ENCODE measurements around the gene DIP2C. TPM values are rescaled to one million over a fixed set of nuclear protein-coding genes. Genes with fewer than 3 reads are reported as not detected.
"Not testable (repeated sequence)": the region's sequence is repeated elsewhere in the genome, so short reads cannot be mapped to it uniquely, and the experiment has no call there.

The DIP2C gene
- total RNA-seq, 1 experiment from 2014 or later, result 5.3 TPM

- not testable (repeated sequence) for DNase-seq (ENCODE audit: extremely low read depth, low read depth)
These were observed 388.9 kb downstream of the DIP2C start for GRCh38 chr10:300580-300979.

DNA sequence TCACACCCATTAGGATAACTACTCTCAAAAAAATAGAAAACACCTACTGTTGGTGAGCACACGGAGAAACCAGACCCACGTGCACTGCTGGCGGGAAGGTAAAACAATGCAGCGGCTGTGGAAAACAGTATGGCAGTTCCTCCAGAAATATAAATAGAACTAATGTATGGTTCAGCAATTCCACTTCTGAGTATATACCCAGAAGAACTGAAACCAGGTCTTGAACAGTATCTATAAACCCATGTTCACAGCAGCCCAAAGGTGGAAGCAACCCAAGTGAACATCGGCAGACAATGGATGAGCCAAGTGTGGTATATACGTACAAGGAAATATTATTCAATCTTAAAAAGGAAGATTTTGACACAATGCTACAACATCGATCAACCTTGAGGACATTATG is 389.5 kb downstream of the DIP2C start:
- DNase-seq (ENCODE audit: extremely low read depth, low read depth), result no peak

- DNase-seq (ENCODE audit: extremely low read depth, low read depth), result no peak
These were observed 390.0 kb downstream of the DIP2C start for GRCh38 chr10:299512-299911.

GRCh38 chr10:298033-298432 is 391.4 kb downstream of the DIP2C start:
- DNase-seq (ENCODE audit: extremely low read depth, low read depth), result no peak

DNA sequence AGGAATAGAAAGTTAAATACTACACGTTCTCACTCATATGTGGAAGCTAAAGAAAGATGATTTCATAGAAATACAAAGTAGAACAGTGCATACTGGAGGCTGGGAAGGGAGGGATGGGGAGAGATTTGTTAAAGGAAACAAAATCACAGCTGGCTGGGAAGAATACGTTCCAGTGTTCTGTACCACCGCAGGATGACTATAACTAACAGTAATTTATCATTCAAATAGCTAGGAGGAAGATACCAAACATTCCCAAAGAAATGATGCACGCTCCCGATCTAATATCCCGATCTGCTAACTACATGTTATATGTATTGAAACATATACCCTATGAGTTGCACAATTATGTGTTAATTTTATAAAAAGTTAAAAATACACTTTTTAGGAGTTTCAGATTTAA is 391.9 kb downstream of the DIP2C start:
- DNase-seq (ENCODE audit: extremely low read depth, low read depth), result no peak

DNA sequence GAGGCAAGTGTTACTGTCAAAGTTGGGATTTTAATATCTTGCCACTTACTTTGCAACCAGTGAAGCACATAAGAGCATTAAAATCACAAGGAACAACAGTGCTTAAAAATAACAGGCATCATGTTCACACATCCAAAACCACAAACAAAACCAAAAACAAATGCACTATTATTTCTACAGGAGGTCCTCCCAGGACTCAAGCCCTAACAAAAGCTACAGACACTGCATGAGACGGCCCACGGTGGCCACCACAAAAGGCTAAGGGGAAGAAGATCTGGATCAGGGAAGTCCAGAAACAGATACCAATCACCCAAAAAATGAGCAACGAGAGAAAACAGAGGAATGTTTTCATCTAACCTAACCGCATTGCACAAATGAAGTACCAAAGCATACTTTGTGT is 395.8 kb downstream of the DIP2C start:
- DNase-seq (ENCODE audit: extremely low read depth, low read depth), result no peak

GRCh38 chr10:290026-290725 is 399.3 kb downstream of the DIP2C start:
- DNase-seq (ENCODE audit: extremely low read depth, low read depth), result no peak

DNA sequence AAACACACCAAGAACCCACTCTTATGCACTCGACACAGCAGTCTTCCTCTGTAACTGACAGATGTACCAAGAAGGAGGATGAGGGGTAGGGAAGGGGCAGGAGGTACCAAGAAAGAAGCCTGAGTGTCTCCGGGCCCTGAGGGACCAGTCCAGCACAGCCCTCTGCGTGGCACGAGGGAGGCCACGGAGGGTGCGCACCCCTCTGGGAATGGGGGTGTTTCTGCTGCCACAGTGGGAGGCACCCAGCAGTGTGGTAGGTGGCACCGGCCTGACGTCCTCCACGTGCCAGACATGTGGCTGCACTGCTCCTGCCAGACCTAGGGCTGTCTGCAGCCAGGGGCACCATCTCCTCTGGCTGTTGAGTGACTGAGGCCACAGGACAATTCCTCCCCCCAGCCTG is 399.9 kb downstream of the DIP2C start:
- no peak for DNase-seq (ENCODE audit: extremely low read depth, low read depth)

- no peak for DNase-seq (ENCODE audit: extremely low read depth, low read depth)
These were observed 400.9 kb downstream of the DIP2C start for GRCh38 chr10:288316-289200.

DNA sequence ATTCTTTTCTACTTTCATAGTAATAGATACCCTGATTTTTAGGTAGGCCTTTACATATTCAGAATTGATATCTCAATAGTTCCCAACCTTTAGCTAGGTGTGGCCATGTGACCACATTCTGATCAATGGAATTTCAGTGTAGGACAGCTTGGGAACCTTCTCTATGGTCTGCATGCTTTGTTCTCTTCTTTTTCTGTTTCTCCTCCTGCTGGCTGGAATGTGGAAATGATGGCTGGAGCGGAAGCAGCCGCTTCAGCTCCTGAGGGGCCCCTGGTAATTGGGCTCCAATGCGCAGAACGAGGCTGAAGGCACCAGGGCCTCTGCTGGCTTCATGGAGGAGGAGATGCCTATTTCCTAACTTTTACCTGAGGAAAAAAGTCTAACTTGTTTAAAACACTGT is 401.7 kb downstream of the DIP2C start:
- DNase-seq (ENCODE audit: extremely low read depth, low read depth), result no peak

DNA sequence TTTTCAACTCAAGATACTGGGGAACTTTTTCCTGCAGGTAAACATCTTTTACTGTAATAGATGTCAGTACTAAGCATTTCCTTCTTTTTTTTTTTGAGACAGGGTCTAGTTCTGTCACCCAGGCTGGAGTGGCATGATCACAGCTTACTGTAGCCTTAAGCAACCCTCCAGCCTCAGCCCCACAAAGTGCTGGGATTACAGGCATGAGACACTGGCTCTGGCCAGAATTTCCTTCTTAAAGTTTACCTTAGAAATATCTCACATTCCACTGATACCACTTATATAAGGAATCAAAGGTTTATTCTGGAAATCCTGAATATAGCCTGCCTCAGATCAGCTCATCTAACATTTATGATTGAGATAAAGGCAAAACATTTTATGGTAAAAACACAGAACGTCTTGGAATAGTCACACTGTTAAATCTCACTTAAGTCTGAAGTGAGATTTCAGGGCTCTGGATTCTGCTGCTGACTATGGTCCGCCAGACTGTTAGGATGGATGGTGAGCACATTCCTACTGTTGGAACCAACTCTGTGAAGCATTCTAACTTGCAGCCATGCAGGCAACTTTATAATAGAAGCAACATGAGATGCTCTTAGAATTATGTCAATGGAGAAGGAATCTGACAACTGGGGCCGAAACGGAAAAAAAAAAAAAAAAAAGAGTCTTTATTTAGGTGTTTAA is 402.3 kb downstream of the DIP2C start:
- DNase-seq (ENCODE audit: extremely low read depth, low read depth), result no peak

GRCh38 chr10:285216-285615 is 404.3 kb downstream of the DIP2C start:
- DNase-seq (ENCODE audit: extremely low read depth, low read depth), result no peak

DNA sequence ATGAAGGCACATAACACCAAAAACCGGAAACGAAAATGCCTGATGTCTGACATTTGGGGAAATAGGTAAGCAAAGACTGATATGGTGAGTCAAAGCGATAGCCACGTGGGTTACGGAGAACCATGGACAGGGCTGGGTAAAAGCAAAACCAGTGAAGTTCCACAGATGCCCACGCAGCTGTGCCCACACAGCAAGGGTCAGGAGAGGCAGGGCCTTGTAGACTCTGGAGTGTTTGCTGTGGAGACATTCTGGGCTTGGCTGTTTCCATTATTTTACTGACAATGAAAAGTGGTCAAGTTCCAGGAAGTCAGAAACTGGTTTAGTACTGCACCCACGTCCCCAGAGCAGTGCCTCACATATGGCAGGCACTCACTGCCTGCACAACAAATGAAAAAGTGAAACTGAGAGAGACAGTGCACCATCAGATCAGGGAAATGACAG is 405.5 kb downstream of the DIP2C start:
- DNase-seq (ENCODE audit: extremely low read depth, low read depth), result no peak

DNA sequence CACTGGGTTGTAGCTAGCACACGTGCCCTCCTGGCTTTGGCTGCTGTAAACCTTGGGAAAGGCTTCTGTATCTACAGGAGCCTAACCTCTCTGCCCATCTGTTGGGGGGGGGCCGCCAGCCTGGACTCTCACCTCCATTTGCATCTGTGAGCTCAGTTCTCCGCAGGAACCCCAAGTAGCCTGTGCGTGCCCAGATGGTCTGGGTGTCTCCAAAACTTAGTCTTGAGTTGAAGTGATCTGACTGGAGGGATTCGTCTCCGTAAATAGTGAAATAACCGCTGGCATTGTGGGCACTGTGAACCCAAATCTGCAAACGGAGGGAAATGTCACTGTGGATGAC is 406.4 kb downstream of the DIP2C start:
- DNase-seq (ENCODE audit: extremely low read depth, low read depth), result no peak

DNA sequence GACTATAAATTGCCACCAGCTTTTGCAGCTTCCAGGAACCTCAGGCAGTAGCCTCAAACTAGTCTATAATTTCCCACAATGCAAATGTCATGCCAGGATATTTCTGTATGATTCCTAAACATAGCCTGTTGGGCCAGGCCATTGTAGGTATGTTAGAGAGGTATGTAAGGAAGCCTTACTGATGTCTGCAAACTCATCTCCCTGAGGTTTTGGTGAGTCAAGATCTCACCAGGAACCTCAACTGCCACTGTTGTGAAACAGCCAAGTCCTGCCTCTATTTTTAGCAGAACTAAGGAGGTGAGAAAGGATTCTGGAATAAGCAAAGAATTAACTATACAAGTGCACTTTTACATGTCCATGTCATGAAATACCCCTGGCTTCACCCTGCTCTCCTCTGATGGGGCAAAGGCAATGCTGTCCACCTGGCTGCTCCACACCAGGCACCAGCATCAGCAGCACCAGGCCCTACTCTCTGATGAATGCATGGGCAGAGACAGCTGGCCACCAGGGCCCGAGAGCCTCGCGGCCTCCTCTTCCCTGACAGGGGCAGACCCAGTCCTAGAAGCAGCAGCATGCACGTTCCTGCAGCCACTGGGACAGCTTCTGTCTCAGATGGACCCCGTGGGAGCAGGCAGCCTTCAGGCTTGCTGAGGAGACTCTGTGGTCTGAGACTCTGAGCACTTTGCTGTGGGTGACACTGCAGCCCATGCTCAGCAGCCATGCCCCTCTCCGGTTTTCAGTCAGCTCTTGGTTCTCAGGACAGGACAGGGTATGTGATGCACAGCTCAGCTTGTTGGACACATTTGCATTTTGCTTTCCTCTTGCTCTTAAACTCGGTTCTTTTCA is 407.0 kb downstream of the DIP2C start:
- DNase-seq (ENCODE audit: extremely low read depth, low read depth), result no peak

- no peak for DNase-seq (ENCODE audit: extremely low read depth, low read depth)
These were observed 409.8 kb downstream of the DIP2C start for GRCh38 chr10:279655-280054.

DNA sequence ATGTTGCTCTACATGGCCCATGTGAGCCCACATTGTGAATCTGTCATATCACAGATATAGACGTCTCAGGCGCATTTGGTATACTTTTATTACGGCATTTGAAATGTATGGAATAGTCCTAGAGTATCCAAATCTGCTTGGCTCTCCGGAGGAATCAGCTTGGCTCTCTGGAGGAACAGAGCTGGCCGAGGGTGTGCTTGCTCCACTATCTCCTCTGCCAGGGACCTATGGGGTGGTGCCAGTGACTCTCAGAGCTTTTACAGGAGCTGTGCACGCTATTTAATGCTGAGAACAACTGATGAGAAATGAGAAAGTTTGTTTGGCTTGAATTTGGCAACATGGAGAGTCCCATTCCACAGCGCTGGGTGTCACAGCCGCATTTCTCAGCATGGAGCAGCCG is 410.2 kb downstream of the DIP2C start:
- no peak for DNase-seq (ENCODE audit: extremely low read depth, low read depth)

GRCh38 chr10:278707-279106 is 410.8 kb downstream of the DIP2C start:
- DNase-seq (ENCODE audit: extremely low read depth, low read depth), result no peak

- DNase-seq (ENCODE audit: extremely low read depth, low read depth), result no peak
These were observed 411.5 kb downstream of the DIP2C start for GRCh38 chr10:277963-278362.

- no peak for DNase-seq (ENCODE audit: extremely low read depth, low read depth)
These were observed 413.8 kb downstream of the DIP2C start for GRCh38 chr10:275680-276079.

DNA sequence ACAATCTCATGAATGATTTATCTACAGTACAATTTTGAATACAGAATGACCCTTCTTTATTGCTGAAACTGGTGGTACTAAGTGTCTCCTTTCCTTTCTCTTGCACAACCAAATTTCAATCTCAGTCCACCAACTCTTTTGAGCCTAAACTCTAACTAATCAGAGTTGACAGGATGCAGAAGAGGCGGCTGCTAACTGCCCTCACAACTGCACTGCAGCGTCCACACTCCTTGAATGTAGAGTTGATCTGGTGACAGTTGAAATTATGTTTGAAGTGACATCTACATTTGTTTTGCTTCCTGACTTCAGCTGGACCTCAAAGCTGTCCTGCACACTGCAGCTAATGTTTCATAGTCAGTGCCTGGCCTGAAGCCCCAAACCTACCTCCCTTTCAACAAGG is 414.6 kb downstream of the DIP2C start:
- no peak for DNase-seq (ENCODE audit: extremely low read depth, low read depth)
